Measurements from ENCODE around the gene NUAK1. TPM values are rescaled to one million over a fixed set of nuclear protein-coding genes. Genes with fewer than 3 reads are reported as not detected.

NUAK1 gene
- total and polyA plus RNA-seq, 2 experiments from 2014 or later, result 5.4 to 16.9 TPM

DNA sequence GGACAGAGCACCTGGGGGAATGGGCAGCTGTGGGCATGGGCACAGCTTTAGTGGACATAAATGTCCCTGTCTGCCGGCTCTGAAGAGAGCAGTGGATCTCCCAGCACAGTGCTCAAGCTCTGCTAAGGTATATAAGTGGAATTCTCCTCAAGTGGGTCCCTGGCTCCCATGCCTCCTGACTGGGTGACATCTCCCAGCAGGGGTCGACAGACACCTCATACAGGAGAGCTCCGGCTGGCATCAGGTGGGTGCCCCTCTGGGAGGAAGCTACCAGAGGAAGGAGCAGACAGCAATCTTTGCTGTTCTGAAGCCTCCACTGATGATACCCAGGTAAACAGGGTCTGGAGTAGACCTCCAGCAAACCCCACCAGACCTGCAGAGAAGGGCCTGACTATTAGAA lies 25.0 kb upstream of the NUAK1 start:
- no peak overlapping the region for H3K27ac Mint-ChIP-seq
- H3K36me3 ChIP-seq (ENCODE audit: insufficient read depth), result no peaks in the 10 kb centered on the region
- H3K9me3 Mint-ChIP-seq, result peaks cover 17% of the 10 kb centered on the region; the same call in 2 of the 3 replicates
- H3K4me1 Mint-ChIP-seq, result no peaks in the 10 kb centered on the region; the same call in 2 of the 3 replicates
- H3K4me3 Mint-ChIP-seq, result no peak overlapping the region
- H3K36me3 Mint-ChIP-seq (ENCODE audit: low read depth), result no peaks in the 10 kb centered on the region; the same call in 1 of the 3 replicates
- ATAC-seq, result no peak
- TF ChIP-seq CREB1 (CRISPR knock-in tag; IDR thresholded peaks at IDR 0.05; ENCODE audit: low read depth), result no peak
- TF ChIP-seq, protein P1, sequence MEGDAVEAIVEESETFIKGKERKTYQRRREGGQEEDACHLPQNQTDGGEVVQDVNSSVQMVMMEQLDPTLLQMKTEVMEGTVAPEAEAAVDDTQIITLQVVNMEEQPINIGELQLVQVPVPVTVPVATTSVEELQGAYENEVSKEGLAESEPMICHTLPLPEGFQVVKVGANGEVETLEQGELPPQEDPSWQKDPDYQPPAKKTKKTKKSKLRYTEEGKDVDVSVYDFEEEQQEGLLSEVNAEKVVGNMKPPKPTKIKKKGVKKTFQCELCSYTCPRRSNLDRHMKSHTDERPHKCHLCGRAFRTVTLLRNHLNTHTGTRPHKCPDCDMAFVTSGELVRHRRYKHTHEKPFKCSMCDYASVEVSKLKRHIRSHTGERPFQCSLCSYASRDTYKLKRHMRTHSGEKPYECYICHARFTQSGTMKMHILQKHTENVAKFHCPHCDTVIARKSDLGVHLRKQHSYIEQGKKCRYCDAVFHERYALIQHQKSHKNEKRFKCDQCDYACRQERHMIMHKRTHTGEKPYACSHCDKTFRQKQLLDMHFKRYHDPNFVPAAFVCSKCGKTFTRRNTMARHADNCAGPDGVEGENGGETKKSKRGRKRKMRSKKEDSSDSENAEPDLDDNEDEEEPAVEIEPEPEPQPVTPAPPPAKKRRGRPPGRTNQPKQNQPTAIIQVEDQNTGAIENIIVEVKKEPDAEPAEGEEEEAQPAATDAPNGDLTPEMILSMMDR (conservative IDR thresholded peaks at IDR 0.05; ENCODE audit: low read depth in 2 of 2), result no peak
- TF ChIP-seq STAT1 (IDR thresholded peaks at IDR 0.05; ENCODE audit: unreplicated experiment), result no peak
- TF ChIP-seq EZH2phosphoT487 (IDR thresholded peaks at IDR 0.05; ENCODE audit: unreplicated experiment), result no peak
- TF ChIP-seq, protein P2, sequence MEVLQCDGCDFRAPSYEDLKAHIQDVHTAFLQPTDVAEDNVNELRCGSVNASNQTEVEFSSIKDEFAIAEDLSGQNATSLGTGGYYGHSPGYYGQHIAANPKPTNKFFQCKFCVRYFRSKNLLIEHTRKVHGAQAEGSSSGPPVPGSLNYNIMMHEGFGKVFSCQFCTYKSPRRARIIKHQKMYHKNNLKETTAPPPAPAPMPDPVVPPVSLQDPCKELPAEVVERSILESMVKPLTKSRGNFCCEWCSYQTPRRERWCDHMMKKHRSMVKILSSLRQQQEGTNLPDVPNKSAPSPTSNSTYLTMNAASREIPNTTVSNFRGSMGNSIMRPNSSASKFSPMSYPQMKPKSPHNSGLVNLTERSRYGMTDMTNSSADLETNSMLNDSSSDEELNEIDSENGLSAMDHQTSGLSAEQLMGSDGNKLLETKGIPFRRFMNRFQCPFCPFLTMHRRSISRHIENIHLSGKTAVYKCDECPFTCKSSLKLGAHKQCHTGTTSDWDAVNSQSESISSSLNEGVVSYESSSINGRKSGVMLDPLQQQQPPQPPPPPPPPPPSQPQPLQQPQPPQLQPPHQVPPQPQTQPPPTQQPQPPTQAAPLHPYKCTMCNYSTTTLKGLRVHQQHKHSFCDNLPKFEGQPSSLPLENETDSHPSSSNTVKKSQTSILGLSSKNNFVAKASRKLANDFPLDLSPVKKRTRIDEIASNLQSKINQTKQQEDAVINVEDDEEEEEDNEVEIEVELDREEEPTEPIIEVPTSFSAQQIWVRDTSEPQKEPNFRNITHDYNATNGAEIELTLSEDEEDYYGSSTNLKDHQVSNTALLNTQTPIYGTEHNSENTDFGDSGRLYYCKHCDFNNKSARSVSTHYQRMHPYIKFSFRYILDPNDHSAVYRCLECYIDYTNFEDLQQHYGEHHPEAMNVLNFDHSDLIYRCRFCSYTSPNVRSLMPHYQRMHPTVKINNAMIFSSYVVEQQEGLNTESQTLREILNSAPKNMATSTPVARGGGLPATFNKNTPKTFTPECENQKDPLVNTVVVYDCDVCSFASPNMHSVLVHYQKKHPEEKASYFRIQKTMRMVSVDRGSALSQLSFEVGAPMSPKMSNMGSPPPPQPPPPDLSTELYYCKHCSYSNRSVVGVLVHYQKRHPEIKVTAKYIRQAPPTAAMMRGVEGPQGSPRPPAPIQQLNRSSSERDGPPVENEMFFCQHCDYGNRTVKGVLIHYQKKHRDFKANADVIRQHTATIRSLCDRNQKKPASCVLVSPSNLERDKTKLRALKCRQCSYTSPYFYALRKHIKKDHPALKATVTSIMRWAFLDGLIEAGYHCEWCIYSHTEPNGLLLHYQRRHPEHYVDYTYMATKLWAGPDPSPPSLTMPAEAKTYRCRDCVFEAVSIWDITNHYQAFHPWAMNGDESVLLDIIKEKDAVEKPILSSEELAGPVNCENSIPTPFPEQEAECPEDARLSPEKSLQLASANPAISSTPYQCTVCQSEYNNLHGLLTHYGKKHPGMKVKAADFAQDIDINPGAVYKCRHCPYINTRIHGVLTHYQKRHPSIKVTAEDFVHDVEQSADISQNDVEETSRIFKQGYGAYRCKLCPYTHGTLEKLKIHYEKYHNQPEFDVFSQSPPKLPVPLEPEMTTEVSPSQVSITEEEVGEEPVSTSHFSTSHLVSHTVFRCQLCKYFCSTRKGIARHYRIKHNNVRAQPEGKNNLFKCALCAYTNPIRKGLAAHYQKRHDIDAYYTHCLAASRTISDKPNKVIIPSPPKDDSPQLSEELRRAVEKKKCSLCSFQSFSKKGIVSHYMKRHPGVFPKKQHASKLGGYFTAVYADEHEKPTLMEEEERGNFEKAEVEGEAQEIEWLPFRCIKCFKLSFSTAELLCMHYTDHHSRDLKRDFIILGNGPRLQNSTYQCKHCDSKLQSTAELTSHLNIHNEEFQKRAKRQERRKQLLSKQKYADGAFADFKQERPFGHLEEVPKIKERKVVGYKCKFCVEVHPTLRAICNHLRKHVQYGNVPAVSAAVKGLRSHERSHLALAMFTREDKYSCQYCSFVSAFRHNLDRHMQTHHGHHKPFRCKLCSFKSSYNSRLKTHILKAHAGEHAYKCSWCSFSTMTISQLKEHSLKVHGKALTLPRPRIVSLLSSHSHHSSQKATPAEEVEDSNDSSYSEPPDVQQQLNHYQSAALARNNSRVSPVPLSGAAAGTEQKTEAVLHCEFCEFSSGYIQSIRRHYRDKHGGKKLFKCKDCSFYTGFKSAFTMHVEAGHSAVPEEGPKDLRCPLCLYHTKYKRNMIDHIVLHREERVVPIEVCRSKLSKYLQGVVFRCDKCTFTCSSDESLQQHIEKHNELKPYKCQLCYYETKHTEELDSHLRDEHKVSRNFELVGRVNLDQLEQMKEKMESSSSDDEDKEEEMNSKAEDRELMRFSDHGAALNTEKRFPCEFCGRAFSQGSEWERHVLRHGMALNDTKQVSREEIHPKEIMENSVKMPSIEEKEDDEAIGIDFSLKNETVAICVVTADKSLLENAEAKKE (CRISPR knock-in tag; IDR thresholded peaks at IDR 0.05), result no peak
- no peak for TF ChIP-seq JUNB (IDR thresholded peaks at IDR 0.05; ENCODE audit: unreplicated experiment)
- TF ChIP-seq ZNF331 (CRISPR knock-in tag; IDR thresholded peaks at IDR 0.05; ENCODE audit: low read depth), result no peak
- TF ChIP-seq ZNF114 (CRISPR knock-in tag; IDR thresholded peaks at IDR 0.05), result no peak
- TF ChIP-seq, protein P3, sequence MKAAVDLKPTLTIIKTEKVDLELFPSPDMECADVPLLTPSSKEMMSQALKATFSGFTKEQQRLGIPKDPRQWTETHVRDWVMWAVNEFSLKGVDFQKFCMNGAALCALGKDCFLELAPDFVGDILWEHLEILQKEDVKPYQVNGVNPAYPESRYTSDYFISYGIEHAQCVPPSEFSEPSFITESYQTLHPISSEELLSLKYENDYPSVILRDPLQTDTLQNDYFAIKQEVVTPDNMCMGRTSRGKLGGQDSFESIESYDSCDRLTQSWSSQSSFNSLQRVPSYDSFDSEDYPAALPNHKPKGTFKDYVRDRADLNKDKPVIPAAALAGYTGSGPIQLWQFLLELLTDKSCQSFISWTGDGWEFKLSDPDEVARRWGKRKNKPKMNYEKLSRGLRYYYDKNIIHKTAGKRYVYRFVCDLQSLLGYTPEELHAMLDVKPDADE (IDR thresholded peaks at IDR 0.05), result no peak
- TF ChIP-seq NANOG (IDR thresholded peaks at IDR 0.05; ENCODE audit: borderline replicate concordance), result no peak
- TF ChIP-seq POLR2AphosphoS5 (IDR thresholded peaks at IDR 0.05; ENCODE audit: low read depth), result no peak
- TF ChIP-seq EZH2 (IDR thresholded peaks at IDR 0.05; ENCODE audit: low read depth, unreplicated experiment), result no peak
- TF ChIP-seq, protein P4, sequence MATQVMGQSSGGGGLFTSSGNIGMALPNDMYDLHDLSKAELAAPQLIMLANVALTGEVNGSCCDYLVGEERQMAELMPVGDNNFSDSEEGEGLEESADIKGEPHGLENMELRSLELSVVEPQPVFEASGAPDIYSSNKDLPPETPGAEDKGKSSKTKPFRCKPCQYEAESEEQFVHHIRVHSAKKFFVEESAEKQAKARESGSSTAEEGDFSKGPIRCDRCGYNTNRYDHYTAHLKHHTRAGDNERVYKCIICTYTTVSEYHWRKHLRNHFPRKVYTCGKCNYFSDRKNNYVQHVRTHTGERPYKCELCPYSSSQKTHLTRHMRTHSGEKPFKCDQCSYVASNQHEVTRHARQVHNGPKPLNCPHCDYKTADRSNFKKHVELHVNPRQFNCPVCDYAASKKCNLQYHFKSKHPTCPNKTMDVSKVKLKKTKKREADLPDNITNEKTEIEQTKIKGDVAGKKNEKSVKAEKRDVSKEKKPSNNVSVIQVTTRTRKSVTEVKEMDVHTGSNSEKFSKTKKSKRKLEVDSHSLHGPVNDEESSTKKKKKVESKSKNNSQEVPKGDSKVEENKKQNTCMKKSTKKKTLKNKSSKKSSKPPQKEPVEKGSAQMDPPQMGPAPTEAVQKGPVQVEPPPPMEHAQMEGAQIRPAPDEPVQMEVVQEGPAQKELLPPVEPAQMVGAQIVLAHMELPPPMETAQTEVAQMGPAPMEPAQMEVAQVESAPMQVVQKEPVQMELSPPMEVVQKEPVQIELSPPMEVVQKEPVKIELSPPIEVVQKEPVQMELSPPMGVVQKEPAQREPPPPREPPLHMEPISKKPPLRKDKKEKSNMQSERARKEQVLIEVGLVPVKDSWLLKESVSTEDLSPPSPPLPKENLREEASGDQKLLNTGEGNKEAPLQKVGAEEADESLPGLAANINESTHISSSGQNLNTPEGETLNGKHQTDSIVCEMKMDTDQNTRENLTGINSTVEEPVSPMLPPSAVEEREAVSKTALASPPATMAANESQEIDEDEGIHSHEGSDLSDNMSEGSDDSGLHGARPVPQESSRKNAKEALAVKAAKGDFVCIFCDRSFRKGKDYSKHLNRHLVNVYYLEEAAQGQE (IDR thresholded peaks at IDR 0.05; ENCODE audit: unreplicated experiment), result no peak
- no peaks in the 10 kb centered on the region for H3K9me2 ChIP-seq (ENCODE audit: insufficient read depth)
- no peak overlapping the region for H3K4me2 ChIP-seq
- no peaks in the 10 kb centered on the region for H4K20me1 ChIP-seq (replicated peaks; ENCODE audit: insufficient read depth)
- H3K27me3 Mint-ChIP-seq (ENCODE audit: insufficient read depth, low read depth, poor library complexity), result peaks cover 3% of the 10 kb centered on the region
- H3K4me3 ChIP-seq, result no peak overlapping the region
- H3K27me3 ChIP-seq (ENCODE audit: insufficient read depth), result no peaks in the 10 kb centered on the region
- no peaks in the 10 kb centered on the region for H3K79me2 ChIP-seq (replicated peaks; ENCODE audit: insufficient read depth)
- DNase-seq (ENCODE audit: low spot score), result no peak
- no peaks in the 10 kb centered on the region for H3K4me1 ChIP-seq (ENCODE audit: insufficient read depth)
- H3F3A ChIP-seq (replicated peaks; ENCODE audit: low read depth), result no peaks in the 10 kb centered on the region
- H2AFZ ChIP-seq, result no peak overlapping the region
- no peak overlapping the region for H3K27ac ChIP-seq (ENCODE audit: low read depth)

Measured in GM23338 (cell line).